SK-N-SH (cell line): Measurements from ENCODE around the gene KMT2C. TPM values are rescaled to one million over a fixed set of nuclear protein-coding genes. Genes with fewer than 3 reads are reported as not detected.

Experiments used
- CTCF ChIA-PET: fragments of 300-600, 350-600 bp; formaldehyde crosslinking; extraction: SDS; loops from one replicate; lab custom pipeline; 2021; lab: Yijun Ruan, JAX
- POLR2A ChIA-PET: fragments of 350-600 bp; sonication (Branson Sonifier 250); formaldehyde crosslinking; extraction: SDS; loops from one replicate; lab custom pipeline; 2020; ENCODE audit warnings: antibody characterized with exemption, inconsistent platforms; lab: Yijun Ruan, JAX
- DNase-seq: peaks from one replicate; pipeline ENCODE4 v3.0.0; 2012
- H2AFZ ChIP-seq: fragments of 200-600 bp; sonication (generic); 2 replicates; pipeline ENCODE4 v1.8.1; 2016; ENCODE audit warnings: antibody characterized with exemption, mild to moderate bottlenecking, low read depth
- H3F3A ChIP-seq: fragments of 200-600 bp; sonication (generic); replicated peaks from 2 replicates; pipeline ENCODE3; 2016; ENCODE audit warnings: antibody characterized with exemption, mild to moderate bottlenecking; ENCODE audit not compliant: insufficient read depth
- H3K27ac ChIP-seq, 2 experiments: fragments of 200-500 bp in 1 of 2; fragments of 200-600 bp in 1 of 2; sonication (Bioruptor generic) in 1 of 2; sonication (generic), shearing (Covaris generic) in 1 of 2; 2 replicates each; pipeline versions ENCODE4 v1.5.1 to v1.6.1; 2014 to 2016; ENCODE audit warnings: low read depth in 2 of 2, inconsistent platforms in 1 of 2, low read length in 1 of 2, mild to moderate bottlenecking in 1 of 2, mixed read lengths in 1 of 2
- H3K27me3 ChIP-seq: fragments of 200-600 bp; sonication (generic), shearing (Covaris generic); 2 replicates; pipeline ENCODE4 v1.6.1; 2016; ENCODE audit warnings: mixed run types; ENCODE audit not compliant: insufficient read depth
- H3K36me3 ChIP-seq, 2 experiments: fragments of 200-500 bp in 1 of 2; fragments of 200-600 bp in 1 of 2; sonication (Bioruptor generic) in 1 of 2; sonication (generic) in 1 of 2; replicated peaks in 1 of 2; 2 replicates each; pipeline versions ENCODE3 to v1.5.1; 2014 to 2016; ENCODE audit warnings: low read length in 1 of 2, mild to moderate bottlenecking in 1 of 2; ENCODE audit not compliant: insufficient read depth in 2 of 2, control insufficient read depth in 1 of 2
- H3K4me1 ChIP-seq, 2 experiments: fragments of 200-500 bp in 1 of 2; fragments of 200-600 bp in 1 of 2; sonication (Bioruptor generic) in 1 of 2; sonication (generic), shearing (Covaris generic) in 1 of 2; 2 replicates each; pipeline versions ENCODE4 v1.5.1 to v1.6.1; 2014 to 2016; ENCODE audit warnings: low read depth in 1 of 2, low read length in 1 of 2, mixed run types in 1 of 2; ENCODE audit not compliant: insufficient read depth in 2 of 2, control insufficient read depth in 1 of 2
- H3K4me2 ChIP-seq: fragments of 200-600 bp; sonication (generic), shearing (Covaris generic); 2 replicates; pipeline ENCODE4 v1.6.1; 2017; ENCODE audit warnings: mixed run types
- H3K4me3 ChIP-seq, 2 experiments: fragments of 200-500 bp in 1 of 2; fragments of 200-600 bp in 1 of 2; sonication (Bioruptor generic) in 1 of 2; sonication (generic), shearing (Covaris generic) in 1 of 2; 2 replicates each; pipeline versions ENCODE4 v1.5.1 to v1.8.1; 2014 to 2016; ENCODE audit warnings: low read depth in 2 of 2, inconsistent platforms in 1 of 2, low read length in 1 of 2, mild to moderate bottlenecking in 1 of 2, mixed read lengths in 1 of 2, moderate library complexity in 1 of 2
- H3K79me2 ChIP-seq: fragments of 200-600 bp; sonication (generic); 2 replicates; pipeline ENCODE4 v1.8.1; 2017; ENCODE audit warnings: mild to moderate bottlenecking; ENCODE audit not compliant: insufficient read depth
- H3K9ac ChIP-seq: fragments of 200-600 bp; sonication (generic); 2 replicates; pipeline ENCODE4 v1.6.1; 2017; ENCODE audit warnings: mixed run types
- H3K9me2 ChIP-seq: fragments of 200-600 bp; sonication (generic); 2 replicates; pipeline ENCODE4 v1.6.1; 2017; ENCODE audit warnings: mixed run types
- H3K9me3 ChIP-seq: fragments of 200-600 bp; sonication (generic); 2 replicates; pipeline ENCODE4 v1.6.1; 2017; ENCODE audit warnings: mixed run types, mild to moderate bottlenecking, moderate library complexity
- H4K20me1 ChIP-seq: fragments of 200-600 bp; sonication (generic); 2 replicates; pipeline ENCODE4 v1.6.1; 2017; ENCODE audit warnings: mild to moderate bottlenecking, mixed run types; ENCODE audit not compliant: insufficient read depth
- ELF1 ChIP-seq: IDR thresholded peaks from 2 replicates; pipeline ENCODE4 v1.4.0; 2012
- EP300 ChIP-seq, 2 experiments: IDR thresholded peaks; 2 replicates each; pipeline versions ENCODE4 v1.4.0 to v1.6.1; 2012; ENCODE audit warnings: borderline replicate concordance in 1 of 2, low read depth in 1 of 2, low read length in 1 of 2
- EZH2phosphoT487 ChIP-seq: fragments of 200-600 bp; sonication (generic); IDR thresholded peaks from 2 replicates; pipeline ENCODE4 v1.6.1; 2017; ENCODE audit warnings: low read depth, mixed run types, mild to moderate bottlenecking, antibody characterized with exemption, moderate library complexity, borderline replicate concordance
- FOXJ3 ChIP-seq: sonication (generic); formaldehyde crosslinking; IDR thresholded peaks from 2 replicates; pipeline ENCODE4 v1.5.1; 2020; ENCODE audit warnings: mild to moderate bottlenecking, missing genetic modification reagents
- GABPA ChIP-seq: IDR thresholded peaks from 2 replicates; pipeline ENCODE4 v1.4.0; 2012; ENCODE audit warnings: low read depth, mild to moderate bottlenecking
- JUND ChIP-seq: IDR thresholded peaks from 2 replicates; pipeline ENCODE4 v1.4.0; 2012
- MAX ChIP-seq: IDR thresholded peaks from 2 replicates; pipeline ENCODE4 v1.4.0; 2012; ENCODE audit warnings: low read depth
- MEF2A ChIP-seq: IDR thresholded peaks from 2 replicates; pipeline ENCODE4 v1.4.0; 2012; ENCODE audit warnings: low read depth, borderline replicate concordance
- MXI1 ChIP-seq: IDR thresholded peaks from 2 replicates; pipeline ENCODE4 v1.6.1; 2012; ENCODE audit warnings: mild to moderate bottlenecking, low read depth, low read length, improper control_type of control experiment
- RCOR1 ChIP-seq: fragments of 150-350 bp; IDR thresholded peaks from 2 replicates; pipeline ENCODE4 v1.6.1; 2017; ENCODE audit warnings: antibody characterized with exemption, low read length
- RFX5 ChIP-seq: IDR thresholded peaks from 2 replicates; pipeline ENCODE4 v1.6.1; 2012; ENCODE audit warnings: mild to moderate bottlenecking, improper control_type of control experiment, low read length
- RXRA ChIP-seq: IDR thresholded peaks from 2 replicates; pipeline ENCODE4 v1.4.0; 2012; ENCODE audit warnings: low read depth, mild to moderate bottlenecking, borderline replicate concordance
- SMC3 ChIP-seq: IDR thresholded peaks from 2 replicates; pipeline ENCODE4 v1.6.1; 2012; ENCODE audit warnings: low read depth, low read length, improper control_type of control experiment
- TAF1 ChIP-seq: IDR thresholded peaks from 2 replicates; pipeline ENCODE4 v1.6.1; 2012; ENCODE audit warnings: low read depth, mild to moderate bottlenecking, low read length, moderate library complexity, borderline replicate concordance
- YY1 ChIP-seq: IDR thresholded peaks from 2 replicates; pipeline ENCODE4 v1.4.0; 2012; ENCODE audit warnings: low read depth, mild to moderate bottlenecking
- WGBS: methylation state at CpG from one replicate; pipeline ENCODE4 v1.1.6; 2017; ENCODE audit warnings: low lambda C conversion rate; 5-methylcytosine and 5-hydroxymethylcytosine counted together
- polyA plus RNA-seq, 3 experiments: library from polyadenylated mRNA; depleted of rRNA; stranded (reverse); fragments of >200 nt; gene quantifications; 2 replicates each; pipeline ENCODE4 v1.2.3, GENCODE V29; 2012
- TF ChIP-seq, protein P1 (sequence below): IDR thresholded peaks from 2 replicates; pipeline ENCODE4 v1.4.0; 2012; ENCODE audit warnings: low read depth, borderline replicate concordance
- TF ChIP-seq, protein P2 (sequence below): IDR thresholded peaks from 2 replicates; pipeline ENCODE4 v1.4.0; 2012; ENCODE audit warnings: low read depth, borderline replicate concordance
- TF ChIP-seq, protein P3 (sequence below): IDR thresholded peaks from 2 replicates; pipeline ENCODE4; 2012

The KMT2C gene
- polyA plus RNA-seq, 1 of the 3 experiments (the other 2 are of a cell fraction) = 8.0 TPM

- H3K4me2 ChIP-seq = no peak overlapping the region
- no peaks in the 10 kb centered on the region for H3K27me3 ChIP-seq
- peaks cover 0 to 6% of the 10 kb centered on the region in 2 experiments; a peak in 2 of 4 replicates for H3K4me1 ChIP-seq
- no peaks in the 10 kb centered on the region for H3K9me2 ChIP-seq
- ChIA-PET CTCF (interaction anchor here (0.9 to 4.0 kb wide), 4 partner anchors 8 to 374 kb away, joined by 3 to 22 read pairs (median 6); no protein-coding TSS in a partner anchor), POLR2A (no interaction called here)
- peaks cover 4 to 10% of the 10 kb centered on the region in 2 experiments for H3K36me3 ChIP-seq
- peaks cover 77% of the 10 kb centered on the region for H3K79me2 ChIP-seq
- WGBS = 97% methylated on average over 2 of the region's 2 CpGs
- no peak overlapping the region for H3K4me3 ChIP-seq
- H3F3A ChIP-seq = no peaks in the 10 kb centered on the region
- DNase-seq = no peak
- no peak overlapping the region for H3K9ac ChIP-seq
- no peak overlapping the region for H3K27ac ChIP-seq
- H3K9me3 ChIP-seq = no peaks in the 10 kb centered on the region
- H4K20me1 ChIP-seq = peaks cover 64% of the 10 kb centered on the region
- no peak overlapping the region for H2AFZ ChIP-seq
- TF ChIP-seq ELF1 = no peak
- no peak for TF ChIP-seq EZH2phosphoT487
- TF ChIP-seq, protein P1, sequence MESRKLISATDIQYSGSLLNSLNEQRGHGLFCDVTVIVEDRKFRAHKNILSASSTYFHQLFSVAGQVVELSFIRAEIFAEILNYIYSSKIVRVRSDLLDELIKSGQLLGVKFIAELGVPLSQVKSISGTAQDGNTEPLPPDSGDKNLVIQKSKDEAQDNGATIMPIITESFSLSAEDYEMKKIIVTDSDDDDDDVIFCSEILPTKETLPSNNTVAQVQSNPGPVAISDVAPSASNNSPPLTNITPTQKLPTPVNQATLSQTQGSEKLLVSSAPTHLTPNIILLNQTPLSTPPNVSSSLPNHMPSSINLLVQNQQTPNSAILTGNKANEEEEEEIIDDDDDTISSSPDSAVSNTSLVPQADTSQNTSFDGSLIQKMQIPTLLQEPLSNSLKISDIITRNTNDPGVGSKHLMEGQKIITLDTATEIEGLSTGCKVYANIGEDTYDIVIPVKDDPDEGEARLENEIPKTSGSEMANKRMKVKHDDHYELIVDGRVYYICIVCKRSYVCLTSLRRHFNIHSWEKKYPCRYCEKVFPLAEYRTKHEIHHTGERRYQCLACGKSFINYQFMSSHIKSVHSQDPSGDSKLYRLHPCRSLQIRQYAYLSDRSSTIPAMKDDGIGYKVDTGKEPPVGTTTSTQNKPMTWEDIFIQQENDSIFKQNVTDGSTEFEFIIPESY = no peak
- TF ChIP-seq MXI1 = no peak
- TF ChIP-seq RCOR1 = no peak
- TF ChIP-seq GABPA = no peak
- TF ChIP-seq, protein P2, sequence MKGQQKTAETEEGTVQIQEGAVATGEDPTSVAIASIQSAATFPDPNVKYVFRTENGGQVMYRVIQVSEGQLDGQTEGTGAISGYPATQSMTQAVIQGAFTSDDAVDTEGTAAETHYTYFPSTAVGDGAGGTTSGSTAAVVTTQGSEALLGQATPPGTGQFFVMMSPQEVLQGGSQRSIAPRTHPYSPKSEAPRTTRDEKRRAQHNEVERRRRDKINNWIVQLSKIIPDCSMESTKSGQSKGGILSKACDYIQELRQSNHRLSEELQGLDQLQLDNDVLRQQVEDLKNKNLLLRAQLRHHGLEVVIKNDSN = no peak
- TF ChIP-seq YY1 = no peak
- TF ChIP-seq FOXJ3 = no peak
- no peak for TF ChIP-seq TAF1
- no peak for TF ChIP-seq EP300 (IDR thresholded peaks at IDR 0.05; ENCODE audit: borderline replicate concordance in 1 of 2, low read depth in 1 of 2, low read length in 1 of 2)
- no peak for TF ChIP-seq RXRA
- no peak for TF ChIP-seq MEF2A
- TF ChIP-seq JUND = no peak
- no peak for TF ChIP-seq MAX
- TF ChIP-seq, protein P3, sequence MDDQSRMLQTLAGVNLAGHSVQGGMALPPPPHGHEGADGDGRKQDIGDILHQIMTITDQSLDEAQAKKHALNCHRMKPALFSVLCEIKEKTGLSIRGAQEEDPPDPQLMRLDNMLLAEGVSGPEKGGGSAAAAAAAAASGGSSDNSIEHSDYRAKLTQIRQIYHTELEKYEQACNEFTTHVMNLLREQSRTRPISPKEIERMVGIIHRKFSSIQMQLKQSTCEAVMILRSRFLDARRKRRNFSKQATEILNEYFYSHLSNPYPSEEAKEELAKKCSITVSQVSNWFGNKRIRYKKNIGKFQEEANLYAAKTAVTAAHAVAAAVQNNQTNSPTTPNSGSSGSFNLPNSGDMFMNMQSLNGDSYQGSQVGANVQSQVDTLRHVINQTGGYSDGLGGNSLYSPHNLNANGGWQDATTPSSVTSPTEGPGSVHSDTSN = no peak
- no peak for TF ChIP-seq RFX5
- no peak for TF ChIP-seq SMC3
These were observed 102.7 kb downstream of the KMT2C start for GRCh38 chr7:152333134-152333533.
